OCI-LY1 (cell line): ENCODE data around the gene MMP11.

ENCODE experiments used
- EZH2 ChIP-seq: fragments of 200-600 bp; sonication (generic), shearing (Covaris generic); IDR thresholded peaks from 2 replicates; pipeline ENCODE4 v1.8.0; 2017; ENCODE audit warnings: borderline replicate concordance, mixed run types, mild to moderate bottlenecking, antibody characterized with exemption, low read length, moderate library complexity, mixed read lengths
- TF ChIP-seq, protein P1 (sequence below): fragments of 200-600 bp; sonication (generic), shearing (Covaris generic); IDR thresholded peaks from 2 replicates; pipeline ENCODE4 v1.5.1; 2017; ENCODE audit warnings: mild to moderate bottlenecking, antibody characterized with exemption, low read length, moderate library complexity, mixed read lengths

DNA sequence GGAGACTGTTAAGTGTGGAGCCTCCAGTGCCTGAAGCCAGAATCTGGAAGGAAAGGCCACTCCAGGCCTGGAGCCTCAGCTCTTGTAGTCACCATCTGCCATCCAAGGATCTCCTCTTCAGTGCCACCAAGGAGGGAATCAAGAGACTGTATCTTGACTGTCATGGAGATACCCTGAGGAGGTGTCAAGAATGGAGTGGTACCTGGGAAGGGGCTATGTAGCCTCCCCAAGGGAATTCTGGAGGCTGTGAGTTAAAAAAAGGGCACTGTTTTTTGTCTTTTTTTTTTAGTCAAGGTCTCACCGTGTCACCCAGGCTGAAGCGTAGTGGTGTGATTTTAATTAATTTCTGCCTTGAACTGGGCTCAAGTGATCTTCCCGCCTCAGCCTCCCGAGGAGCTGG lies 13.1 kb upstream of the MMP11 start:
- TF ChIP-seq, protein P1, sequence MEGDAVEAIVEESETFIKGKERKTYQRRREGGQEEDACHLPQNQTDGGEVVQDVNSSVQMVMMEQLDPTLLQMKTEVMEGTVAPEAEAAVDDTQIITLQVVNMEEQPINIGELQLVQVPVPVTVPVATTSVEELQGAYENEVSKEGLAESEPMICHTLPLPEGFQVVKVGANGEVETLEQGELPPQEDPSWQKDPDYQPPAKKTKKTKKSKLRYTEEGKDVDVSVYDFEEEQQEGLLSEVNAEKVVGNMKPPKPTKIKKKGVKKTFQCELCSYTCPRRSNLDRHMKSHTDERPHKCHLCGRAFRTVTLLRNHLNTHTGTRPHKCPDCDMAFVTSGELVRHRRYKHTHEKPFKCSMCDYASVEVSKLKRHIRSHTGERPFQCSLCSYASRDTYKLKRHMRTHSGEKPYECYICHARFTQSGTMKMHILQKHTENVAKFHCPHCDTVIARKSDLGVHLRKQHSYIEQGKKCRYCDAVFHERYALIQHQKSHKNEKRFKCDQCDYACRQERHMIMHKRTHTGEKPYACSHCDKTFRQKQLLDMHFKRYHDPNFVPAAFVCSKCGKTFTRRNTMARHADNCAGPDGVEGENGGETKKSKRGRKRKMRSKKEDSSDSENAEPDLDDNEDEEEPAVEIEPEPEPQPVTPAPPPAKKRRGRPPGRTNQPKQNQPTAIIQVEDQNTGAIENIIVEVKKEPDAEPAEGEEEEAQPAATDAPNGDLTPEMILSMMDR, result no peak
- no peak for TF ChIP-seq EZH2
